PFSK-1 (cell line): ENCODE measurements around the gene TIMM10.

ENCODE experiments used
- FOXP2 ChIP-seq: optimal IDR thresholded peaks from 2 replicates; pipeline ENCODE3; 2011; ENCODE audit warnings: borderline replicate concordance, control low read depth, inconsistent platforms; ENCODE audit not compliant: insufficient read depth; ENCODE audit errors: extremely low read length, extremely low read depth
- POLR2AphosphoS5 ChIP-seq: IDR thresholded peaks from 2 replicates; pipeline ENCODE4 v1.6.1; 2012; ENCODE audit warnings: low read depth, mild to moderate bottlenecking, control low read depth, low read length, moderate library complexity
- REST ChIP-seq, 2 experiments: IDR thresholded peaks; 2 replicates each; pipeline versions ENCODE4 v1.6.1 to v1.8.0; 2011 to 2012; ENCODE audit warnings: low read depth in 2 of 2, low read length in 2 of 2, control low read depth in 1 of 2, inconsistent platforms in 1 of 2, mild to moderate bottlenecking in 1 of 2, moderate library complexity in 1 of 2; ENCODE audit not compliant: insufficient read depth in 1 of 2
- SIN3A ChIP-seq: IDR thresholded peaks from 2 replicates; pipeline ENCODE4 v1.6.1; 2012; ENCODE audit warnings: mild to moderate bottlenecking, low read length, moderate library complexity, borderline replicate concordance; ENCODE audit not compliant: insufficient read depth
- TAF1 ChIP-seq: IDR thresholded peaks from 2 replicates; pipeline ENCODE4 v1.6.1; 2012; ENCODE audit warnings: low read length, control low read depth, borderline replicate concordance; ENCODE audit not compliant: insufficient read depth

The TIMM10 gene

DNA sequence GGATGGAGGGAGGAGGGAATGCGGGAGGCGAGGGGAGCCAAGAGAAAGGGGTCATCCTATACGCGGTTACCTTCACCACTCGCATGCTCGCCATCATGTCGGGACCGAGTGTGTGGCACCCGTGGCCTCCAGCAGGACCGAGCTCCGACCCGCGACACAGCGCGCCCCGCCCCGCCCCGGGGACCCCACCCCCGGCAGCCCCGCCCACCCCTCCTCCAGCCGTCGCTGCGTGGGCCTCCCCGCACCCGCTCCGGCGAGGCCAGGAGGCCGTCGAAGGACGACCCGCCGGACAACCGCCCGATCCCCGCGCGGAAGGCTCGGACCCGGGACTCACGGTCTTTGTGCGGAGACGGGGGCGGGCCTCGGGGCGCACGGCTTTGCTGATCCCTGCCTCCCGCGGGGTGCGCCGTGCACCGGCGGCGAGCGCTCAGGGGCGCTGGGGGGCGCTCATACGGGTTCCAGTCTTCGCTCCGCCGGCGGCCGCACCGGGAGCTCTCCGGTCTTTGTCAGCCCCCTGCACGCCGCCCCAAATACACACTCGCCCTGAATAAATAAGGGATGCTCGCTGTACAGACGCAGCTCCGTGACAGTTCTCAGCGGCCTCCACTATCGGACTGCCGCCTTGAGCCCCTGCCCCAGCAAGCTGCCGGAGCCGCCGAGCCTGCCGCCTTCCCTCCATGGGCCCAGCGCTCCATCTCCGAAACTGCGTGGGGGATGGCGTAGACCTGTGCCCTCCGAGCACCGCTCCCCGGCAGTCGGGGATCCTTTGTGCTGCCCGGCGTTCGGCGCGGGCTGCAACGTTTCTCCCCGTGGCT is 37.2 kb upstream of the TIMM10 start, which contains the start of gene UBE2L6:
Gene UBE2L6, minus strand, starts transcription at position 158 of the 815 bp plus-strand sequence. Its CDS starts 61 bp downstream, at position 97.
- TF ChIP-seq SIN3A (no peak), FOXP2 (peak; percentile 7), POLR2AphosphoS5 (peak; percentile 35; the same call in 1 of the 2 replicates)

- TF ChIP-seq SIN3A: no peak
- no peak for TF ChIP-seq TAF1
- no peak for TF ChIP-seq FOXP2
Measured at GRCh38 chr11:57566905-57567514, 36.5 kb upstream of the TIMM10 start.

GRCh38 chr11:57566005-57566904 is 35.7 kb upstream of the TIMM10 start:
- TF ChIP-seq POLR2AphosphoS5: no peak
- no peak for TF ChIP-seq FOXP2
- TF ChIP-seq SIN3A: no peak
- no peak for TF ChIP-seq REST (IDR thresholded peaks at IDR 0.05; ENCODE audit: insufficient read depth in 1 of 2, low read depth in 2 of 2, low read length in 2 of 2)
- TF ChIP-seq TAF1: no peak

DNA sequence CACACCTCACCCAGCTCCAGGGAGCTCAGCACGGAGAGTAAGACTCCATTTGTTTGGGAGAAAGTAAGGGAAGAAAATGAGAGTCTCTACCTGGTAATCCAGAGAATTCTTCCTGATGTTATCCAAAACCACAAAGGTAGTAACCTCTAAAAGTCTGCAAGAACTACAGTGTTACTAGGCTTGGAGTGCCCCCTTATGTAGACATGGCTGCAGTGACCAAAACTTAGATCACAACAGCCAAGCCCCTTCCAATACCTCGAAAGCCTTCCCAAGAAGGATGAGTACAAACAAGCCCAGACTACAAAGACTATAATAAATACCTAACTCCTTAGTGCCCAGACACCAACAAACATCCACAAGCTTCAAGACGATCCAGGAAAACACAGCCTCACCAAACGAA is 32.0 kb upstream of the TIMM10 start:
- TF ChIP-seq TAF1: no peak
- no peak for TF ChIP-seq FOXP2
- no peak for TF ChIP-seq POLR2AphosphoS5
- no peak for TF ChIP-seq SIN3A
- TF ChIP-seq REST (IDR thresholded peaks at IDR 0.05; ENCODE audit: insufficient read depth in 1 of 2, low read depth in 2 of 2, low read length in 2 of 2): no peak

DNA sequence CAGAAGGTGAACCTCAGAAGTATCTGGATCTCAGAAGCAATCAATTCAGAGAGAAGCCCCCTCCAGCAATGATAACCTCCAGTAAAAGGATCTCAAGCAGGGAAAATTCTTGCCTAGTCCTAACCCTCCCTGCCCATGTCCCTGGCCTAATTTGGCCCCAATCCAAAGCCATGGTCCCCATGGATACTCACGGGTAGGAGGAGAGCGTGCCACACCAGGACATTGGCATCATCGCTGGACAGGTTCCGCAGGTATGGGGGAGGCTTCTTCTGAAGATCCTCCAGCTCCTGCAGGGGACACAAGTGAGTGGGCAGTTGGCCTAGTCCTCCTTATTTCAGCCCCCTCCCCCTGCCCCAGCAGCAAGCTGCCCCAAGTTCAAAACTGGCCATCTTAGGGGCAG is 29.6 kb upstream of the TIMM10 start:
- TF ChIP-seq TAF1 (no peak), REST (IDR thresholded peaks at IDR 0.05; ENCODE audit: insufficient read depth in 1 of 2, low read depth in 2 of 2, low read length in 2 of 2) (no peak), FOXP2 (no peak), SIN3A (no peak), POLR2AphosphoS5 (no peak)
